GM06990 (cell line): ENCODE measurements around the gene PDGFRB.

ENCODE experiments used
- DNase-seq: peaks from one replicate; pipeline ENCODE4 v3.0.0-alpha.2; 2011; ENCODE audit not compliant: insufficient read length; ENCODE audit errors: extremely low read depth
- H3K27me3 ChIP-seq: replicated peaks from 2 replicates; pipeline ENCODE4 v1.6.0; 2011; ENCODE audit warnings: low read length; ENCODE audit not compliant: control insufficient read depth, insufficient read depth
- H3K36me3 ChIP-seq: 2 replicates; pipeline ENCODE4 v1.5.1; 2011; ENCODE audit warnings: low read length; ENCODE audit not compliant: control insufficient read depth, insufficient read depth
- H3K4me3 ChIP-seq: replicated peaks from 2 replicates; pipeline ENCODE4 v1.5.1; 2011; ENCODE audit warnings: low read depth, mild to moderate bottlenecking, control low read depth, low read length
- TF ChIP-seq, protein P1 (sequence below): IDR thresholded peaks from 2 replicates; pipeline ENCODE4 v1.5.1; 2011; ENCODE audit warnings: low read length, control low read depth, mild to moderate bottlenecking, inconsistent platforms; ENCODE audit not compliant: insufficient read depth, poor library complexity, severe bottlenecking

Gene PDGFRB

DNA sequence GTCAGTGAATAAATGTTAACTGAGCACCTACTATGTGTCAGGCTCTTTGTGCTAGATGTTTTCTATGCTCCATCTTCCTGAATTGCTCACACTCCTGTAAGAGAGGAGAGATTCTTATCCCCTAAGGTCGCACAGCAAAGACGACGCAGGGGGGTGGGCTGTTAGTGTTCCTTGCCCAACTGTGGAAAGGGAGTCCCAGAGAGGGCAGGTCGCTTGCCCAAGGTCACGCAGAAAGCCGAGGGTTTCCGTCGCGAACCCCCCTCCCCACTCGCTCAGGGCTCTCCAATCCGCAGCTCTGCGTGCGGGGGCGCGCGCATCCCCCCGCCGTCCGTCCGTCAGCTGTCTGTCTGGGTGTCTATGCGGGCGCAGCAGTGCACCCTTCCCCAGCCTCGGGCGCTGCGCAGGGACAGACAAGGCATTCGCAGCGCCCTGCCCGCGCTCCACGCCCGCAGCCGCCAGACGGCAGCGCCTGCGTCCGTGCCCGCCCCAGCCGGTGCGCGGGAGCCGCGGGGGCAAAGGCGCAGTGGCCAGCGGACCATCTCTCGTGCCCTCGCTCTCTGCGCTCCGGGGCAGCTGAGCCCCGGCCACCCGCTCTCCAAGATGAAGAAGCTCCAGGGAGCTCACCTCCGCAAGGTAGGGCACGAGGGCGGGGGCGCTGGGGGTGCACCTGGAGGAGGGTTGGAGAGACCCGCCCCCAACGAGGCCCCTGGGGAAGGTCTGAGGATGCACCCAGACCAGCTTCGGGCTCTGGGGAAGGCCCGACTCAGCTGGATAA, 34.3 kb upstream of the PDGFRB start, which contains the start of gene SLC6A7:
SLC6A7 (plus strand) TSS at position 335 of the 775 bp plus-strand sequence; CDS start at position 601, 266 bp downstream.
- Histone ChIP-seq H3K36me3 (no peaks in the 10 kb centered on the region), H3K27me3 (peaks cover 1% of the 10 kb centered on the region), H3K4me3 (no peak within 1 kb of the TSS)
- TF ChIP-seq, protein P1, sequence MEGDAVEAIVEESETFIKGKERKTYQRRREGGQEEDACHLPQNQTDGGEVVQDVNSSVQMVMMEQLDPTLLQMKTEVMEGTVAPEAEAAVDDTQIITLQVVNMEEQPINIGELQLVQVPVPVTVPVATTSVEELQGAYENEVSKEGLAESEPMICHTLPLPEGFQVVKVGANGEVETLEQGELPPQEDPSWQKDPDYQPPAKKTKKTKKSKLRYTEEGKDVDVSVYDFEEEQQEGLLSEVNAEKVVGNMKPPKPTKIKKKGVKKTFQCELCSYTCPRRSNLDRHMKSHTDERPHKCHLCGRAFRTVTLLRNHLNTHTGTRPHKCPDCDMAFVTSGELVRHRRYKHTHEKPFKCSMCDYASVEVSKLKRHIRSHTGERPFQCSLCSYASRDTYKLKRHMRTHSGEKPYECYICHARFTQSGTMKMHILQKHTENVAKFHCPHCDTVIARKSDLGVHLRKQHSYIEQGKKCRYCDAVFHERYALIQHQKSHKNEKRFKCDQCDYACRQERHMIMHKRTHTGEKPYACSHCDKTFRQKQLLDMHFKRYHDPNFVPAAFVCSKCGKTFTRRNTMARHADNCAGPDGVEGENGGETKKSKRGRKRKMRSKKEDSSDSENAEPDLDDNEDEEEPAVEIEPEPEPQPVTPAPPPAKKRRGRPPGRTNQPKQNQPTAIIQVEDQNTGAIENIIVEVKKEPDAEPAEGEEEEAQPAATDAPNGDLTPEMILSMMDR = no peak
- no peak for DNase-seq

DNA sequence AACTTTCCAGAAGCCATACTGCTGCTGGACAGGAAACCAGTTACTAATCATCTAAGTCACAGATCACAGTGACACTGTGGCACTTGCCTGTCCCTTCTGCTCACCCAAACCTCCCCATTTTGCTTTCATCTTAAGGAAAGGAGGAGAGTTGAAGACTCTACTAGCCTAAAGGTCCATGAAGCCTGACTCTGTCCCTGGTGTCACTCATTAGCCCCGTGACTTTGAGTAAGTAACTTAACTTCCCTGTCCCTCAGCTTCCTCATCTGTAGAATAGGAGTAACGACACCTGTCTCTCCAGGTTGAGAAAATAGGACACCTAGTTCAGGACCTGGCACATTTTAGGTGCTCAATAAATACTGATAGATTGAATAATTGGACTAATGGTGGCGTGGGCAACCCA, 33.7 kb upstream of the PDGFRB start:
- no peak for DNase-seq
- TF ChIP-seq, protein P1 = no peak
- H3K36me3 ChIP-seq = no peaks in the 10 kb centered on the region
- no peak overlapping the region for H3K4me3 ChIP-seq
- peaks cover 1% of the 10 kb centered on the region for H3K27me3 ChIP-seq

DNA sequence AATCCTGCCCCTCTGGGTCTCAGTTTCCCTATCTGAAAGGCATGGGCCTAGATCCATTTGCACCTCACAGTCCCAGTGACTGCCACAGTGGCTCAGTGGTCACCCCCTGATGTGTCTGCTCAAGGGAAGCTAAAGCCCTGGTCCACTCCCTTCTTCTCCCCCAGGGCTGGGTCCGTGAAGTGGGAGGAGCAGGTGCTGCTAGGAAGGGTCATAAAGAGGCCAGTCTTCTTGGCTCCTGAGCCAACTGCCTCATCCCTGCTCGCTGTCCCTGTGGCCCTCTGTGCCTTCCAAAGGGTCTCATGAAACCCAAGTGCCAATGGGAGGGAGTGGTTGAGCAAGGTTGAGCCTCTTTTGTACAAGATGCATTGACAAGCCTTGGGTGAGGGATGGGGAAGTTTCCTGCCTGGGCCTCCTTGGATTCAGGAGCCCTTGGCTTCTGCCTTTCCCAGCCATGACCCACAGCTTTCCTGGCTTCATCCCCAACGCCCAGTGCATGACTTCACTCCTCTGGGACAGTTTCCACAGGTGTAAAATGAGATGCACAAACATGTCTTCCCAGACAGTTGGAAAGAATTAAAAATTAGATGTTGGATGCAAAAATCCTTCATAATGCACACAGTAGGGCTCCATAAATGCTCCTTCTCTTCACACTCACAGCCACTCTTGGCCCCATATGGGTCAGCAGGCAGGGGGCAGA, 32.6 kb upstream of the PDGFRB start:
- Histone ChIP-seq H3K4me3 (no peak overlapping the region), H3K27me3 (peaks cover 1% of the 10 kb centered on the region)
- TF ChIP-seq, protein P1 = no peak

DNA sequence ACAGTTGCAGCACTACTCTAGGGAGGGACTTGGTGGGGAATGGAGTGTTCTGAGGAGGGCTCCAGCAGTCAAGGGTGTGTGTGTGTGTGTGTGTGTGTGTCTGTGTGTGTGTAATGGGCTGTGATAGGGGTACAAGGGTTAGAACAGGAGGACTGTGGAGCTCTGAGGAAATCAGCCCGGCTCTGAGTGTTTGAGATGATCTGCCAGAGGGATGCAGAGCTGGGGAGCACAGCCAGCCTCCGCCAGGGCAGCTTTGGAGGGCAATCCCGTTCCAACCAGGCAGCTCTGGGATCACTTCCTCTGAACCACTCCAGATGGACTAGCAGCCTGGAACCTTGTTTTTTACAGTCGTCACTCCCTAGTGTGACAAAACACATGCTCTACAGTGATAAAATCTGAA, 31.3 kb upstream of the PDGFRB start:
- H3K36me3 ChIP-seq = no peaks in the 10 kb centered on the region
- no peak overlapping the region for H3K4me3 ChIP-seq
- TF ChIP-seq, protein P1 = no peak
- no peak for DNase-seq
- H3K27me3 ChIP-seq = peaks cover 1% of the 10 kb centered on the region

More for the DNA sequence above, 32.6 kb upstream of the PDGFRB start:
- H3K36me3 ChIP-seq = no peaks in the 10 kb centered on the region
- DNase-seq = no peak

DNA sequence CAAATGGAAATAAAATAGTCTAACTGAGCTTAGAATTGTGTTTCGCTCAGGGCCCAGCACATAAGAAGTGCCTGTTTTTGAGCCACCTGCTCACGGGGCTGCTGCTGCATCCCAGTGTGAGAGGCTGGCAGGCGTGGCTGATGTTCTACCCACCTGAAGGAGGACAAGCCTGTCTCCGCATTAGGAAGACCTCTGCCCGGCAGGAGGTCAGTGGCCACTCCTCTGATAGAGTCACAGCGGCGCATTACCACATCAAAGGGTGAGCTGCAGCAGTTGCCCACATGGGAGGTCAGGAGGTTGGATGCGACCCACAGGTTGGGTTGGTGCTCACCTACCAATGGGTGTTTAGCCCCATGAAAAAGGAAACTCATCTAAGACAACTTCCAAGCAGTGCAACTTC, 30.5 kb upstream of the PDGFRB start:
- no peak for DNase-seq
- TF ChIP-seq, protein P1 = no peak
- Histone ChIP-seq H3K36me3 (no peaks in the 10 kb centered on the region), H3K27me3 (peaks cover 1% of the 10 kb centered on the region), H3K4me3 (no peak overlapping the region)
